Neural cell (in vitro differentiated cells): Measurements from ENCODE around the gene FAM241A. TPM values are rescaled to one million over a fixed set of nuclear protein-coding genes. Genes with fewer than 3 reads are reported as not detected.
A peak's percentile ranks its signal among the peaks of the same experiment; 100 is the strongest.

ENCODE experiments used
- H2AFZ ChIP-seq: fragments of 200-600, 300-800 bp; sonication (generic), shearing (Covaris generic); 2 replicates; pipeline ENCODE4 v1.6.0; 2014; ENCODE audit warnings: low read depth, mild to moderate bottlenecking, antibody characterized with exemption, low read length, moderate library complexity
- H3F3A ChIP-seq: fragments of 200-600 bp; shearing (Covaris generic); 2 replicates; pipeline ENCODE4 v1.6.1; 2016; ENCODE audit warnings: mild to moderate bottlenecking, moderate library complexity, mixed read lengths, antibody characterized with exemption, low read length; ENCODE audit not compliant: insufficient read depth, poor library complexity, severe bottlenecking
- H3K27ac ChIP-seq: fragments of 200-600, 300-800 bp; sonication (generic), shearing (Covaris generic); 2 replicates; pipeline ENCODE4 v1.5.1; 2014; ENCODE audit warnings: mild to moderate bottlenecking, low read length, moderate library complexity
- H3K27me3 ChIP-seq: fragments of 300-800, 200-600 bp; sonication (generic), shearing (Covaris generic); 2 replicates; pipeline ENCODE4 v1.6.0; 2014; ENCODE audit warnings: mild to moderate bottlenecking, low read depth, low read length, moderate library complexity; ENCODE audit not compliant: insufficient read depth
- H3K36me3 ChIP-seq: fragments of 300-800, 200-600 bp; sonication (generic), shearing (Covaris generic); 2 replicates; pipeline ENCODE4 v1.5.1; 2014; ENCODE audit warnings: mild to moderate bottlenecking, antibody characterized with exemption, low read length, moderate library complexity; ENCODE audit not compliant: insufficient read depth
- H3K4me2 ChIP-seq: fragments of 300-800, 200-600 bp; sonication (generic), shearing (Covaris generic); 2 replicates; pipeline ENCODE4 v1.6.0; 2014; ENCODE audit warnings: mild to moderate bottlenecking, low read length
- H3K4me3 ChIP-seq: fragments of 300-800, 200-600 bp; sonication (generic), shearing (Covaris generic); 2 replicates; pipeline ENCODE4 v1.5.1; 2014; ENCODE audit warnings: mild to moderate bottlenecking, low read length, moderate library complexity
- H3K79me2 ChIP-seq: fragments of 200-600 bp; shearing (Covaris generic); replicated peaks from 2 replicates; pipeline ENCODE4 v1.6.0; 2014; ENCODE audit warnings: mild to moderate bottlenecking, low read length, moderate library complexity; ENCODE audit not compliant: insufficient read depth
- H3K9ac ChIP-seq: fragments of 300-800, 200-600 bp; sonication (generic), shearing (Covaris generic); 2 replicates; pipeline ENCODE4 v1.6.1; 2016; ENCODE audit warnings: mild to moderate bottlenecking, low read length, mixed read lengths
- H3K9me2 ChIP-seq: fragments of 200-600 bp; shearing (Covaris generic); 2 replicates; pipeline ENCODE4 v1.6.1; 2016; ENCODE audit warnings: mild to moderate bottlenecking, low read length, mixed read lengths; ENCODE audit not compliant: insufficient read depth
- H3K9me3 ChIP-seq: fragments of 200-600, 300-800 bp; sonication (generic), shearing (Covaris generic); 2 replicates; pipeline ENCODE4 v1.6.1; 2016; ENCODE audit warnings: mild to moderate bottlenecking, mixed run types, low read length, moderate library complexity, mixed read lengths
- H4K20me1 ChIP-seq: fragments of 200-600 bp; shearing (Covaris generic); 2 replicates; pipeline ENCODE4 v1.6.1; 2016; ENCODE audit warnings: mild to moderate bottlenecking, mixed run types; ENCODE audit not compliant: insufficient read depth
- CTCF ChIP-seq: fragments of 450-650 bp; IDR thresholded peaks from 2 replicates; pipeline ENCODE4 v1.5.1; 2014; ENCODE audit warnings: antibody characterized with exemption, mild to moderate bottlenecking, moderate library complexity; ENCODE audit not compliant: poor library complexity, severe bottlenecking
- EP300 ChIP-seq: fragments of 450-650 bp; conservative IDR thresholded peaks from 2 replicates; pipeline ENCODE4 v1.6.1; 2014; ENCODE audit warnings: antibody characterized with exemption, mild to moderate bottlenecking, moderate library complexity; ENCODE audit not compliant: poor library complexity, severe bottlenecking
- EZH2 ChIP-seq: fragments of 200-600, 300-800 bp; shearing (Covaris generic), sonication (generic); IDR thresholded peaks from 2 replicates; pipeline ENCODE4 v1.6.1; 2014; ENCODE audit warnings: antibody characterized with exemption, low read length, borderline replicate concordance, mild to moderate bottlenecking; ENCODE audit not compliant: insufficient read depth, poor library complexity, severe bottlenecking
- MXI1 ChIP-seq: fragments of 450-650 bp; conservative IDR thresholded peaks from 2 replicates; pipeline ENCODE4 v1.6.1; 2014; ENCODE audit warnings: antibody characterized with exemption, mild to moderate bottlenecking; ENCODE audit not compliant: poor library complexity, severe bottlenecking
- POLR2AphosphoS5 ChIP-seq: IDR thresholded peaks from 2 replicates; pipeline ENCODE4 v1.6.1; 2012
- RAD21 ChIP-seq: fragments of 450-650 bp; conservative IDR thresholded peaks from 2 replicates; pipeline ENCODE4 v1.6.1; 2014; ENCODE audit warnings: antibody characterized with exemption, mild to moderate bottlenecking, moderate library complexity
- REST ChIP-seq: IDR thresholded peaks from 2 replicates; pipeline ENCODE4 v1.6.1; 2012; ENCODE audit warnings: borderline replicate concordance
- SMC3 ChIP-seq: fragments of 450-650 bp; conservative IDR thresholded peaks from 2 replicates; pipeline ENCODE4 v1.6.1; 2014; ENCODE audit warnings: antibody characterized with exemption, mild to moderate bottlenecking, moderate library complexity; ENCODE audit not compliant: poor library complexity
- TAF1 ChIP-seq: IDR thresholded peaks from 2 replicates; pipeline ENCODE4 v1.6.1; 2012; ENCODE audit warnings: low read depth
- polyA plus RNA-seq: library from polyadenylated mRNA; depleted of rRNA; stranded (reverse); fragments of >200 nt; gene quantifications from 2 replicates; pipeline ENCODE4 v1.2.3, GENCODE V29; 2014

The FAM241A gene
- polyA plus RNA-seq, 1 donor from 2014 or later: 0.59 TPM

GRCh38 chr4:112142182-112142581 is 3.1 kb upstream of the FAM241A start:
- H3K9me3 ChIP-seq: no peaks in the 10 kb centered on the region
- no peak overlapping the region for H3K4me3 ChIP-seq
- no peaks in the 10 kb centered on the region for H4K20me1 ChIP-seq
- H3K79me2 ChIP-seq: no peaks in the 10 kb centered on the region
- H3K27ac ChIP-seq: no peak overlapping the region
- no peak overlapping the region for H2AFZ ChIP-seq
- no peaks in the 10 kb centered on the region for H3K36me3 ChIP-seq
- no peak overlapping the region for H3K4me2 ChIP-seq
- no peaks in the 10 kb centered on the region for H3K9me2 ChIP-seq
- TF ChIP-seq EP300 (peak; percentile 30), RAD21 (no peak), TAF1 (no peak)
- H3F3A ChIP-seq: no peaks in the 10 kb centered on the region
- H3K27me3 ChIP-seq: peaks cover 14% of the 10 kb centered on the region
- H3K9ac ChIP-seq: no peak overlapping the region

- Histone ChIP-seq H3K36me3 (no peaks in the 10 kb centered on the region), H3K27ac (no peak overlapping the region), H3K9me3 (no peaks in the 10 kb centered on the region), H2AFZ (no peak overlapping the region), H3K4me3 (no peak overlapping the region), H3K9me2 (no peaks in the 10 kb centered on the region), H4K20me1 (no peaks in the 10 kb centered on the region), H3K9ac (no peak overlapping the region), H3K4me2 (no peak overlapping the region), H3K27me3 (peaks cover 29% of the 10 kb centered on the region), H3K79me2 (no peaks in the 10 kb centered on the region), H3F3A (no peaks in the 10 kb centered on the region)
- TF ChIP-seq MXI1 (no peak), TAF1 (no peak), SMC3 (no peak)
Observed at GRCh38 chr4:112143781-112144180, 1.5 kb upstream of the FAM241A start.

GRCh38 chr4:112144546-112145325 is 518 bp upstream of the FAM241A start:
- Histone ChIP-seq H3K4me2 (no peak overlapping the region), H3K79me2 (no peaks in the 10 kb centered on the region), H3K27me3 (peaks cover 30% of the 10 kb centered on the region), H3K9ac (peak overlapping the region; percentile 47), H3K9me2 (no peaks in the 10 kb centered on the region), H4K20me1 (no peaks in the 10 kb centered on the region), H3K27ac (no peak overlapping the region), H3K36me3 (no peaks in the 10 kb centered on the region), H2AFZ (no peak overlapping the region), H3K4me3 (peak overlapping the region; percentile 76), H3K9me3 (no peaks in the 10 kb centered on the region), H3F3A (no peaks in the 10 kb centered on the region)
- TF ChIP-seq TAF1 (no peak), RAD21 (no peak), MXI1 (no peak), POLR2AphosphoS5 (no peak), REST (no peak), EZH2 (no peak), SMC3 (no peak), CTCF (no peak), EP300 (no peak)
